Purkinje cell (primary cell): ENCODE results near the gene IPO11. TPM values are rescaled to one million over a fixed set of nuclear protein-coding genes. Genes with fewer than 3 reads are reported as not detected.

Experiments
- polyA plus RNA-seq: library from polyadenylated mRNA; unstranded; fragments of >200 nt; fragmentation: Nextera tagmentation; gene quantifications from 2 replicates; pipeline ENCODE4 v1.2.1, GENCODE V29; 2014

Gene IPO11
- polyA plus RNA-seq = 24.7 and 28.1 TPM in 2 replicates

GRCh38 chr5:62412549-62413329 is at the start of gene IPO11:
Gene IPO11, plus strand, starts transcription at chr5:62412763. Its CDS starts 24,517 bp downstream, at chr5:62437280.

GRCh38 chr5:62403411-62404250 is 8.9 kb upstream of the IPO11 start, which contains the start of gene DIMT1:
Gene DIMT1, minus strand, starts transcription at chr5:62403905. Its CDS starts 133 bp downstream, at chr5:62403772.

GRCh38 chr5:62578540-62578939 is 166.0 kb downstream of the IPO11 start, which contains the start of gene LRRC70:
Gene LRRC70, plus strand, starts transcription at chr5:62578819. Its CDS starts 620 bp downstream, at chr5:62579439.

Other genes starting within 250 kb of the IPO11 start
- 67.9 and 86.7 TPM in 2 replicates for gene KIF2A, start 106.6 kb upstream of the IPO11 start, polyA plus RNA-seq
- gene DIMT1, start 8.9 kb upstream of the IPO11 start, polyA plus RNA-seq = 62.4 and 65.7 TPM in 2 replicates
- 0.35 TPM in 1 of 2 replicates, not detected in the other for gene LRRC70, start 166.1 kb downstream of the IPO11 start, polyA plus RNA-seq